GM23248 (cell line): ENCODE data around the gene EFHC1. TPM values are rescaled to one million over a fixed set of nuclear protein-coding genes. Genes with fewer than 3 reads are reported as not detected.

Experiments used
- DNase-seq: peaks from one replicate; pipeline ENCODE4 v3.0.0-alpha.2; 2015
- H2AFZ ChIP-seq: fragments of 200-600 bp; sonication (generic); 2 replicates; pipeline ENCODE4 v1.6.1; 2016; ENCODE audit warnings: antibody characterized with exemption
- H3F3A ChIP-seq: fragments of 200-600 bp; sonication (generic); 2 replicates; pipeline ENCODE4 v1.6.1; 2016; ENCODE audit warnings: mild to moderate bottlenecking, antibody characterized with exemption, mixed run types; ENCODE audit not compliant: insufficient read depth
- H3K27ac ChIP-seq: fragments of 200-600 bp; sonication (generic); 2 replicates; pipeline ENCODE4 v1.5.1; 2016; ENCODE audit warnings: mild to moderate bottlenecking
- H3K27me3 ChIP-seq: fragments of 200-600 bp; sonication (generic); replicated peaks from 2 replicates; pipeline ENCODE4 v1.6.1; 2016; ENCODE audit warnings: mild to moderate bottlenecking; ENCODE audit not compliant: insufficient read depth
- H3K36me3 ChIP-seq: fragments of 200-600 bp; sonication (generic); 2 replicates; pipeline ENCODE4 v1.6.1; 2016; ENCODE audit warnings: low read depth, mild to moderate bottlenecking
- H3K4me1 ChIP-seq: fragments of 200-600 bp; sonication (generic); 2 replicates; pipeline ENCODE4 v1.6.1; 2016; ENCODE audit warnings: mild to moderate bottlenecking; ENCODE audit not compliant: insufficient read depth
- H3K4me2 ChIP-seq: fragments of 200-600 bp; sonication (generic); one replicate; pipeline ENCODE4 v1.6.1; 2016; ENCODE audit warnings: mild to moderate bottlenecking; ENCODE audit not compliant: unreplicated experiment
- H3K4me3 ChIP-seq: fragments of 200-600 bp; sonication (generic); 2 replicates; pipeline ENCODE4 v1.5.1; 2016; ENCODE audit warnings: mild to moderate bottlenecking
- H3K79me2 ChIP-seq: fragments of 200-600 bp; sonication (generic); 2 replicates; pipeline ENCODE4 v1.6.1; 2016; ENCODE audit warnings: mild to moderate bottlenecking; ENCODE audit not compliant: insufficient read depth
- H3K9ac ChIP-seq: fragments of 200-600 bp; sonication (generic); 2 replicates; pipeline ENCODE4 v1.6.1; 2016; ENCODE audit warnings: mild to moderate bottlenecking
- H3K9me2 ChIP-seq: fragments of 200-600 bp; sonication (generic); 2 replicates; pipeline ENCODE4 v1.6.1; 2016; ENCODE audit warnings: mixed run types, mild to moderate bottlenecking, moderate library complexity; ENCODE audit not compliant: insufficient read depth
- H3K9me3 ChIP-seq: fragments of 200-600 bp; sonication (generic); one replicate; pipeline ENCODE4 v1.6.1; 2017; ENCODE audit warnings: low read depth
- H4K20me1 ChIP-seq: fragments of 200-600 bp; sonication (generic); 2 replicates; pipeline ENCODE4 v1.6.0; 2016; ENCODE audit not compliant: insufficient read depth
- EZH2 ChIP-seq: fragments of 200-600 bp; sonication (generic); IDR thresholded peaks from 2 replicates; pipeline ENCODE4 v1.6.1; 2018; ENCODE audit warnings: antibody characterized with exemption, mild to moderate bottlenecking; ENCODE audit not compliant: insufficient read depth, poor library complexity, severe bottlenecking
- EZH2phosphoT487 ChIP-seq: fragments of 200-600 bp; sonication (generic); IDR thresholded peaks from 2 replicates; pipeline ENCODE4 v1.6.1; 2018; ENCODE audit warnings: antibody characterized with exemption, moderate library complexity, mild to moderate bottlenecking, low read depth; ENCODE audit not compliant: insufficient read depth
- WGBS, 2 experiments: methylation state at CpG; one replicate each; pipeline ENCODE4 v1.1.6; 2015 to 2017; ENCODE audit warnings: low lambda C conversion rate in 2 of 2, low coverage in 1 of 2; ENCODE audit errors: missing lambda C conversion rate in 2 of 2; 5-methylcytosine and 5-hydroxymethylcytosine counted together
- in situ Hi-C: fragments of 300-500 bp; cut with MboI; formaldehyde crosslinking; loops from 2 replicates; pipeline ENCODE4 v1.15.0; 2020
- polyA plus RNA-seq: library from polyadenylated mRNA; unstranded; fragments of >200 nt; fragmentation: Nextera tagmentation; extraction: Ambion mirVana; gene quantifications from 2 replicates; pipeline ENCODE4 v1.2.1, GENCODE V29; 2016
- total RNA-seq: library from RNA; depleted of rRNA; stranded (reverse); fragments of >200 nt; shearing (Covaris generic); gene quantifications from 2 replicates; pipeline ENCODE4 v1.2.3, GENCODE V29; 2014

EFHC1 gene
- total and polyA plus RNA-seq, 2 experiments from 2014 or later: 29.7 to 36.1 TPM

GRCh38 chr6:52394251-52394666 is 25.9 kb upstream of the EFHC1 start:
- no peaks in the 10 kb centered on the region for H4K20me1 ChIP-seq
- H3K4me2 ChIP-seq: no peak overlapping the region
- in situ Hi-C loops: no loop called here
- H3K9me3 ChIP-seq: no peaks in the 10 kb centered on the region
- H3K36me3 ChIP-seq: no peaks in the 10 kb centered on the region
- no peak overlapping the region for H3K9ac ChIP-seq
- no peak for TF ChIP-seq EZH2
- no peak for TF ChIP-seq EZH2phosphoT487
- 82 to 83% methylated on average over 4 of the region's 4 CpGs for WGBS, 2 experiments
- H3K9me2 ChIP-seq: no peaks in the 10 kb centered on the region
- H3K27ac ChIP-seq: no peak overlapping the region
- no peaks in the 10 kb centered on the region for H3K79me2 ChIP-seq
- H2AFZ ChIP-seq: no peak overlapping the region
- peaks cover 27% of the 10 kb centered on the region for H3K4me1 ChIP-seq
- no peak for DNase-seq
- no peaks in the 10 kb centered on the region for H3K27me3 ChIP-seq
- H3F3A ChIP-seq: peaks cover 34% of the 10 kb centered on the region
- no peak overlapping the region for H3K4me3 ChIP-seq

DNA sequence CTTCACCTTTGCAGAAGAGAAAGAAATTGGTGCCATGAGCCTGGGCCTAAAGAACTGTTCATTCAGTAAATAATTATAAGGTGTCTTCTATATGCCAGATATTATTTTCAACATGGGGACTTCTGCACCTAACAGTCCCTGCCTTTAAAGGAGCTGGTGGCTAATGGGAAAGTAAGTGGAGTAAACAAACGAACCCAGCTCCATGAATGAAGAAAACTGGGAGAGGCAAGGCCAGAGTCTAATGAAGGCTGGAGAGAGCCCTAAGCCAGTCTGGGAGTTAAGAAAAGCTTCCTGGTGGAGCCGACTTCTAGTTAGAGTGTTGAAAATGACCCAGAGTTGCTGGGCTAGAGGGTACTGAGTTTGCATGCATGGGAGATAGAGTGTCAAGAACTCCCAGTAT is 24.2 kb upstream of the EFHC1 start:
- no peak for TF ChIP-seq EZH2

DNA sequence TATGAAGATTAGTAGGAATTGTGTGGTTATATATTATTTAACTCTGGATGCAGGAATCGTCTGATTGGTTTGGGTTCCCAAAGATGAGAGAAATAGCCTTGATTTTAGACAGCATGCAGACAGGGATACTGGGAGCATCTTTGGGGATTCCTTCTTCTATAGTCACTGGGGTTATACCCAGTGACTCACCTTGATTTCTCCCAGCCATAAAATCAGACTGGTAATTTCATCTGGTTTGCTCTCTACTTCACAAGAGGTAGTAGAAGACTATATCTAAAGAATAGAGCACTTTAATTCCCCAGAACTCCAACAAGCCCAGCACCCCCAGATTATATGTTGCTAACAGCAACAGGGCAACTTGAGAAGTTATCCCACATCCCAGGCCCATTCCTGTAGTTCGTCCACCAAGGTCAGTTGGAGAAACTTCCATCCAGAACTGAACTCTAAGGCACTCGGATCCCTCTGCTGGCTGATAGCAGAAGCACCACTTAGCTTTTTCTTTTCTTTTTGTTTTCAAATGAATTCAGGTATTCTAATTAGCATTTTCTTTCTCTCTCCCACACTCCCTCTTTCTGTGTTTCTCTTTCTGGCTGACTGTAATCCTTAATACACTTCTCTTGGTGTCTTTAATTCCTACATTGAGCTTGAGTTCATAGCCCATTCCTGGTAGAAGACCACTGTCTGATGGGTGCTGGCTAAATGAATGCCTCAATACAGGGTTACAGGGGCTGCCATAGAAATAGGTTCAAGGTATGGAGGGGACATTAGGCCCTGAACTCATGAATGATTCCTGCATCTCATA is 20.4 kb upstream of the EFHC1 start:
- H3K27ac ChIP-seq: no peak overlapping the region
- H3F3A ChIP-seq: peaks cover 7% of the 10 kb centered on the region
- H3K4me1 ChIP-seq: peaks cover 7% of the 10 kb centered on the region
- H3K27me3 ChIP-seq: no peaks in the 10 kb centered on the region
- DNase-seq: peak; percentile 83
- no peaks in the 10 kb centered on the region for H3K9me3 ChIP-seq
- H3K4me3 ChIP-seq: no peak overlapping the region
- H3K9ac ChIP-seq: no peak overlapping the region
- H3K4me2 ChIP-seq: peak overlapping the region; percentile 14
- TF ChIP-seq EZH2 (no peak), EZH2phosphoT487 (no peak)
- no peaks in the 10 kb centered on the region for H3K9me2 ChIP-seq
- H4K20me1 ChIP-seq: no peaks in the 10 kb centered on the region
- 26 to 29% methylated on average over 3 of the region's 3 CpGs for WGBS, 2 experiments
- in situ Hi-C loops: loop anchor here (5.0 kb wide), 1 partner anchor 107 kb away; no protein-coding TSS in a partner anchor
- H2AFZ ChIP-seq: peak overlapping the region; percentile 40; the same call in 1 of the 2 replicates
- H3K36me3 ChIP-seq: no peaks in the 10 kb centered on the region
- H3K79me2 ChIP-seq: no peaks in the 10 kb centered on the region

More for the DNA sequence above, 24.2 kb upstream of the EFHC1 start:
- peaks cover 23% of the 10 kb centered on the region for H3F3A ChIP-seq
- no peak for DNase-seq
- H3K4me2 ChIP-seq: no peak overlapping the region
- H2AFZ ChIP-seq: no peak overlapping the region
- no peaks in the 10 kb centered on the region for H3K9me2 ChIP-seq
- H3K4me1 ChIP-seq: peaks cover 15% of the 10 kb centered on the region
- H3K36me3 ChIP-seq: no peaks in the 10 kb centered on the region
- H4K20me1 ChIP-seq: no peaks in the 10 kb centered on the region
- 92 to 95% methylated on average over 2 of the region's 2 CpGs for WGBS, 2 experiments
- no peaks in the 10 kb centered on the region for H3K27me3 ChIP-seq
- no peaks in the 10 kb centered on the region for H3K79me2 ChIP-seq
- H3K9me3 ChIP-seq: no peaks in the 10 kb centered on the region
- no peak overlapping the region for H3K9ac ChIP-seq
- no peak overlapping the region for H3K27ac ChIP-seq
- no peak overlapping the region for H3K4me3 ChIP-seq
- in situ Hi-C loops: loop anchor here (5.0 kb wide), 1 partner anchor 104 kb away; no protein-coding TSS in a partner anchor

- Histone ChIP-seq H3K27ac (no peak overlapping the region), H3K4me2 (no peak overlapping the region), H2AFZ (no peak overlapping the region), H3K9me3 (no peaks in the 10 kb centered on the region), H3K9me2 (no peaks in the 10 kb centered on the region), H3F3A (peaks cover 7% of the 10 kb centered on the region), H3K4me3 (no peak overlapping the region), H3K4me1 (peaks cover 7% of the 10 kb centered on the region), H3K79me2 (no peaks in the 10 kb centered on the region), H3K36me3 (no peaks in the 10 kb centered on the region), H4K20me1 (no peaks in the 10 kb centered on the region), H3K9ac (no peak overlapping the region), H3K27me3 (no peaks in the 10 kb centered on the region)
- no peak for DNase-seq
- 77 to 79% methylated on average over 2 of the region's 2 CpGs for WGBS, 2 experiments
- no peak for TF ChIP-seq EZH2phosphoT487
- TF ChIP-seq EZH2: no peak
- in situ Hi-C loops: no loop called here
These were observed 19.7 kb upstream of the EFHC1 start for GRCh38 chr6:52400313-52401041.
